K562 (cell line): ENCODE results near the gene ECSCR. TPM values are rescaled to one million over a fixed set of nuclear protein-coding genes. Genes with fewer than 3 reads are reported as not detected.
A peak's percentile ranks its signal among the peaks of the same experiment; 100 is the strongest.

ENCODE experiments used
- BCOR ChIP-seq: fragments of 450-650 bp; IDR thresholded peaks from 2 replicates; pipeline ENCODE4 v1.6.1; 2016
- HNRNPL ChIP-seq: fragments of 200-400 bp; formaldehyde crosslinking; IDR thresholded peaks from 2 replicates; pipeline ENCODE4 v1.6.1; 2017; ENCODE audit warnings: low read depth, mild to moderate bottlenecking, low read length
- HNRNPLL ChIP-seq: fragments of 200-400 bp; formaldehyde crosslinking; IDR thresholded peaks from 2 replicates; pipeline ENCODE4 v1.6.1; 2017; ENCODE audit warnings: low read length, low read depth, mild to moderate bottlenecking; ENCODE audit not compliant: poor library complexity, severe bottlenecking
- NR1H2 ChIP-seq: sonication (generic); formaldehyde crosslinking; IDR thresholded peaks from 2 replicates; pipeline ENCODE4 v1.4.0; 2020; ENCODE audit warnings: mild to moderate bottlenecking, missing genetic modification reagents
- POLR2G ChIP-seq: fragments of 200-400 bp; formaldehyde crosslinking; IDR thresholded peaks from 2 replicates; pipeline ENCODE4 v1.6.1; 2017; ENCODE audit warnings: low read depth, mild to moderate bottlenecking, antibody characterized with exemption, low read length, moderate library complexity
- RBFOX2 ChIP-seq: fragments of 200-400 bp; formaldehyde crosslinking; IDR thresholded peaks from 2 replicates; pipeline ENCODE4 v1.6.1; 2017; ENCODE audit warnings: low read depth, mild to moderate bottlenecking, low read length, moderate library complexity
- ZNF253 ChIP-seq: fragments of 250-450 bp; sonication (Bioruptor Pico); conservative IDR thresholded peaks from 2 replicates; pipeline ENCODE4 v1.6.1; 2021; ENCODE audit warnings: mild to moderate bottlenecking
- ZNF780A ChIP-seq: fragments of 250-450 bp; sonication (Bioruptor Pico); IDR thresholded peaks from 2 replicates; pipeline ENCODE4 v1.5.0; 2021; ENCODE audit warnings: mild to moderate bottlenecking
- polyA plus RNA-seq, 8 experiments: library from polyadenylated mRNA; depleted of rRNA in 4 of 8; stranded (reverse) in 5 of 8; unstranded in 3 of 8; fragments of >200 nt; fragmentation: Nextera tagmentation in 2 of 8; fragmentation: Illumina TruSeq in 1 of 8; extraction: Ambion mirVana in 2 of 8; extraction: Trizol in 1 of 8; gene quantifications; 2 replicates each; pipeline versions ENCODE4 v1.2.1 to v1.2.3, GENCODE V29; 2011 to 2014; ENCODE audit warnings: inconsistent platforms in 1 of 8, missing spikeins in 1 of 8
- total RNA-seq, 7 experiments: library from RNA; depleted of rRNA in 6 of 7; stranded (reverse); fragments of >200 nt in 6 of 7; fragmentation: Illumina TruSeq in 2 of 7; extraction: Trizol in 2 of 7; gene quantifications; 2 replicates each; pipeline versions ENCODE4 v1.2.1 to v1.2.3, GENCODE V29; 2011 to 2021; ENCODE audit warnings: low replicate concordance in 1 of 7
- TF ChIP-seq, protein P1 (sequence below): fragments of 450-650 bp; IDR thresholded peaks from 2 replicates; pipeline ENCODE4 v1.6.1; 2016
- TF ChIP-seq, protein P2 (sequence below), 2 experiments: IDR thresholded peaks; 2 replicates each; pipeline ENCODE4 v1.6.1; 2012; ENCODE audit warnings: improper control_type of control experiment in 2 of 2, low read depth in 2 of 2, low read length in 2 of 2, borderline replicate concordance in 1 of 2
- TF ChIP-seq, protein P3 (sequence below), 2 experiments: fragments of 450-650 bp in 1 of 2; sonication (generic) in 1 of 2; formaldehyde crosslinking in 1 of 2; IDR thresholded peaks in 1 of 2; conservative IDR thresholded peaks in 1 of 2; 2 replicates each; pipeline versions ENCODE4 v1.6.1 to v1.8.1; 2016 to 2023; ENCODE audit warnings: mild to moderate bottlenecking in 2 of 2, moderate library complexity in 2 of 2, inconsistent platforms in 1 of 2, missing genetic modification reagents in 1 of 2

Gene ECSCR
- total and polyA plus RNA-seq, 9 of the 15 experiments (the other 6 are each of a cell fraction or from before 2014, with no cell fraction given): 0.10 to 0.25 (median 0.13) TPM; not detected in 6

DNA sequence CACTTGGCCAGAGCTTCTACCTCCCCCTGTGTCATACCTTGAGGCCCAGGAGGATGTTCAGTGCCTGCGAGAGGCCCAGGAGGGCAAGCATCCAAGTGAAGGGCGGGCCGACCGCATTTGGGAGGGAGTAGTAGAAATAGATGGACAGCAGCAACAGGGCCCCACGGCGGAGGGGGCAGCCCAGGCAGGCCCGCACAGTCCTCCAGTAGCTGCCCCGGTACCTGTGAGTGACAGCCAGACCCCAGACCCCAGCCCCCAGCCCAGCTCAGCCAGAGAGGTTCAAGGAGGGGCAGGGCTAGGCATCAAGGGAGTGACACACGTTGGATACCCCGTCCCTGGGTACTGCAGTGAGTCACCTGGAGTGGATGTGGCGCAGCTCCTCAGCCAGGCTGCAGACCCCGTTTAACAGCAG, 18.6 kb upstream of the ECSCR start (continued):
- TF ChIP-seq, protein P1, sequence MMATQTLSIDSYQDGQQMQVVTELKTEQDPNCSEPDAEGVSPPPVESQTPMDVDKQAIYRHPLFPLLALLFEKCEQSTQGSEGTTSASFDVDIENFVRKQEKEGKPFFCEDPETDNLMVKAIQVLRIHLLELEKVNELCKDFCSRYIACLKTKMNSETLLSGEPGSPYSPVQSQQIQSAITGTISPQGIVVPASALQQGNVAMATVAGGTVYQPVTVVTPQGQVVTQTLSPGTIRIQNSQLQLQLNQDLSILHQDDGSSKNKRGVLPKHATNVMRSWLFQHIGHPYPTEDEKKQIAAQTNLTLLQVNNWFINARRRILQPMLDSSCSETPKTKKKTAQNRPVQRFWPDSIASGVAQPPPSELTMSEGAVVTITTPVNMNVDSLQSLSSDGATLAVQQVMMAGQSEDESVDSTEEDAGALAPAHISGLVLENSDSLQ: peak; percentile 80
- TF ChIP-seq, protein P2, sequence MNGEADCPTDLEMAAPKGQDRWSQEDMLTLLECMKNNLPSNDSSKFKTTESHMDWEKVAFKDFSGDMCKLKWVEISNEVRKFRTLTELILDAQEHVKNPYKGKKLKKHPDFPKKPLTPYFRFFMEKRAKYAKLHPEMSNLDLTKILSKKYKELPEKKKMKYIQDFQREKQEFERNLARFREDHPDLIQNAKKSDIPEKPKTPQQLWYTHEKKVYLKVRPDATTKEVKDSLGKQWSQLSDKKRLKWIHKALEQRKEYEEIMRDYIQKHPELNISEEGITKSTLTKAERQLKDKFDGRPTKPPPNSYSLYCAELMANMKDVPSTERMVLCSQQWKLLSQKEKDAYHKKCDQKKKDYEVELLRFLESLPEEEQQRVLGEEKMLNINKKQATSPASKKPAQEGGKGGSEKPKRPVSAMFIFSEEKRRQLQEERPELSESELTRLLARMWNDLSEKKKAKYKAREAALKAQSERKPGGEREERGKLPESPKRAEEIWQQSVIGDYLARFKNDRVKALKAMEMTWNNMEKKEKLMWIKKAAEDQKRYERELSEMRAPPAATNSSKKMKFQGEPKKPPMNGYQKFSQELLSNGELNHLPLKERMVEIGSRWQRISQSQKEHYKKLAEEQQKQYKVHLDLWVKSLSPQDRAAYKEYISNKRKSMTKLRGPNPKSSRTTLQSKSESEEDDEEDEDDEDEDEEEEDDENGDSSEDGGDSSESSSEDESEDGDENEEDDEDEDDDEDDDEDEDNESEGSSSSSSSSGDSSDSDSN (IDR thresholded peaks at IDR 0.05; ENCODE audit: borderline replicate concordance in 1 of 2, low read depth in 2 of 2, low read length in 2 of 2): no peak
- TF ChIP-seq RBFOX2 (peak; percentile 65), HNRNPLL (no peak), BCOR (no peak), NR1H2 (CRISPR knock-in tag) (0 out of 2 replicates have a peak, but pooled peaks have one; percentile 20), POLR2G (peak; percentile 57), HNRNPL (no peak), ZNF780A (CRISPR knock-in tag) (no peak), ZNF253 (CRISPR knock-in tag) (no peak)
- TF ChIP-seq, protein P3, sequence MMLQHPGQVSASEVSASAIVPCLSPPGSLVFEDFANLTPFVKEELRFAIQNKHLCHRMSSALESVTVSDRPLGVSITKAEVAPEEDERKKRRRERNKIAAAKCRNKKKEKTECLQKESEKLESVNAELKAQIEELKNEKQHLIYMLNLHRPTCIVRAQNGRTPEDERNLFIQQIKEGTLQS (IDR thresholded peaks at IDR 0.05): peak; percentile 12; the same call in 1 of the 2 replicates
- TF ChIP-seq, protein P3 (CRISPR knock-in tag; conservative IDR thresholded peaks at IDR 0.05): no peak
